ENCODE data around the gene NANS. TPM values are rescaled to one million over a fixed set of nuclear protein-coding genes. Genes with fewer than 3 reads are reported as not detected.
"Not testable (repeated sequence)": the region's sequence is repeated elsewhere in the genome, so short reads cannot be mapped to it uniquely, and the experiment has no call there.

The NANS gene
- total RNA-seq, result 26.3 TPM

GRCh38 chr9:98056269-98057137 lies at the start of gene NANS:
Gene NANS, plus strand, starts transcription at chr9:98056732. Its CDS starts 77 bp downstream, at chr9:98056809.
- ATAC-seq, result peak; percentile 97
- peak; percentile 96 for DNase-seq (ENCODE audit: low spot score)

GRCh38 chr9:98007251-98007928 lies 49.1 kb upstream of the NANS start:
- ATAC-seq, result no peak
- no peak for DNase-seq (ENCODE audit: low spot score)

GRCh38 chr9:98008764-98009163 lies 47.8 kb upstream of the NANS start:
- ATAC-seq, result no peak

DNA sequence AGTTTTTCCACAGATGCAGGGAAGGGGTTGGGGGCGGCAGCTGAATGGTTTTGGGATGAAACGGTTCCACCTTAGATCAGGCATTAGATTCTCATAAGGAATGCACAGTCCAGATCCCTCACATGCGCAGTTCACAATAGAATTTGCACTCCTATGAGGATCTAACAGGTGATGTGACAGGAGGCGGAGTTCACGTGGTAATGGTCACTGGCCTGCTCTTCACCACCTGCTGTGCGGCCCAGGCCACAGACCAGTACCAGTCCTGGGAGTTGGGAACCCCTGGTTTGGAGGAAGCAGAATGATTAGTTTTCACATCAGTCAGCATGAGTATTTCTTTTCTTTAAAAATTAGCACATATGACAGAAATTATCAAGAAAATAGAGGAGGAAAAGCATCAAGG lies 47.1 kb upstream of the NANS start:
- no peak for DNase-seq (ENCODE audit: low spot score)
- no peak for ATAC-seq

More at GRCh38 chr9:98008764-98009163, 47.8 kb upstream of the NANS start:
- DNase-seq (ENCODE audit: low spot score), result no peak

DNA sequence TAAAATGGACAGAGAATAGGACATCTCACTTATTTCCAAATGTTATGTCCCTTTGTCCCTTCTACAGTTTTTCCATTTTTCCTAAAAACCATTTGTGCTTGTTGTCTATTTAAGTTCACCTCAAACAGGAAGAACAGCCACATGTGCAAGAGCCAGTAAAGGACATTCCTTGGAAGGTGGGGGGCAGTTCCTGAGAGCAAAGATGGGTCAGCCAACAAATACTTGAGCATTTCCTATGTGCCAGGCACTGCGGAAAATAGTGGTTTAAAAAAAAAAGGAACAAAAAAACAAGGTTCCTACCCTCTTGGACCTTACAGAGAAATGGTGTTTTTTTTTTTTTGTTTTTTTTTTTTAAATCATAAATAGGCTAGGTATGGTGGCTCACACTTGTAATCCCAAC lies 46.6 kb upstream of the NANS start:
- ATAC-seq, result peak; percentile 44
- DNase-seq (ENCODE audit: low spot score), result no peak

DNA sequence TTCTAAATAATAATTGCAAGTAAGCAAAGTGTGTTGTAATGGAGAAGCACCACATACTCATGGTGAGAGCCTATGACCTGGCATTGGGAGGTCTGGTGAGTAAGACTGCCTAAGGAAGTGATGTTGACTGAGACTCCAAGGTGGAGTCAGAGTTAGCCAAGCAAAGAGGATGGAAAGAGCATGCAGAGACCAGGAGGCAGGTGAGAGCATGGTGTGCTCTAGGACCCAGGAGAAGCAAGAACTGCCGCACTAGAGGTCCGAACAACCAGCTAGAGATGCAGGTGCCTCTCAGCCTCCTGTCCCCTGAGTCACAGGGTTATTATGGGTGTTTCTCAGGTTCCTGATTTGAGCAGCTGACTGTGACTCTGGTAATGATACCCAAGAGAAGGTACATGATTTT lies 46.1 kb upstream of the NANS start:
- ATAC-seq (peak; percentile 34), DNase-seq (ENCODE audit: low spot score) (no peak)

- DNase-seq (ENCODE audit: low spot score) (no peak), ATAC-seq (no peak)
Measured at GRCh38 chr9:98011122-98011521, 45.4 kb upstream of the NANS start.

GRCh38 chr9:98016137-98016680 lies 40.3 kb upstream of the NANS start:
- no peak for ATAC-seq
- DNase-seq (ENCODE audit: low spot score), result no peak

DNA sequence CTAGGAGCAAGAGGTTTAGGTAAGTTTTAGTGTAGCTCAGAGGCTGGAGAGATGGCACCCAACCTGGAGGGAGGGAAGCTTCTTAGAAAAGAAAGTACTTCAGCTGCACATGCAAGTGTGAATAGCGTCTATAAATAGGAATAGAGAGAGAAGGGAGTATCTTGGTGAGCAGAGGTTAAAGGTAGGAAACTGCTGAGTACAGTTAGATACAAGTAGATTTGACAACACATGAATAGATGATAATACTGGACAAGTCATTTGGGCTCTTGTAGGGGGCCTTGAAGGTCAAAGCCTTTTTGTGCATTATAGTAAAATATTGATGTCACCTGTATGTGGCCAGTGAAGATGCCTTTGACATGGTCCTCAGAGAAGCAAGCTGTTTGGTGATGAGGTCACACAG lies 39.2 kb upstream of the NANS start:
- ATAC-seq, result no peak
- no peak for DNase-seq (ENCODE audit: low spot score)

DNA sequence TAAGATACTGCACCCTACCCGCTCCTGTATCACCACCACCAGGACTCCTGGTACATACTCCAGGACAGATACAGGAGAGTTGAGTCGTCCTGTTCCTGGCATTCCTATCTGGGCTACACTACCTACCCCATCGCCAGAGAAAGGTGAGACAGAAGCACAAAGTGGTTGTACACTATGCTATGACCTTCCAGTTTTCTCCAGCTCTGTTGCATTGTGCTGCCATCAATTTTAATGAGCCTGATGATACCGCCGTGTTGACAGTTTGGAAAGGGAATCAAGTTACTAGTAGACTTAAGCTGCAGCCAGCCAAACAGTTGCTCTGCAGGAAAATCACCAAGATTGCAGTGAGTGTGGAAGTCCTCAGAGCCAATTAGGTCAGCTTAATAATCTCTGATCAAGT lies 38.2 kb upstream of the NANS start:
- no peak for ATAC-seq
- no peak for DNase-seq (ENCODE audit: low spot score)

DNA sequence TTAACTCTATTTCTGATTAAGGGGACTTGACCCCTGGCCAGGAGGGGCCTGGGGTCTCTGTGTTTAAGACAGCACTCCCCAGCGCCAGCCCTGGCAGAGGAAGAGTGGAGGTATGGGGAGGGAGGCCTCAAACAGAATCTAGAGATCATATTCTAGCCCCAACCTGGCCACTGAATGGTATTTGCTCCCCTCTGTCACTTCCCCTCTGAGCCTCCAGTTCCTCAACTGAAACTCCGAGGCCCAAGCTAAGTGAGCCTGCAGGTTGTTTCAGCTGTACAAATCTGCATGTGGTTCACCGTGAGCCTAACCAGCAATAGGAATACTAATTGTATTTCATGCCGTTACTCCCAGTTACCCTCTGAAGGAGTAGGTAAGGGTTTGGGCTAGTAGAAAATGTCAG lies 37.4 kb upstream of the NANS start:
- no peak for ATAC-seq

GRCh38 chr9:98019869-98020268 lies 36.7 kb upstream of the NANS start:
- DNase-seq (ENCODE audit: low spot score); ATAC-seq: not testable (repeated sequence)

More for the DNA sequence above, 37.4 kb upstream of the NANS start:
- DNase-seq (ENCODE audit: low spot score), result no peak

- ATAC-seq (no peak), DNase-seq (ENCODE audit: low spot score) (no peak)
Measured at GRCh38 chr9:98020476-98021145, 35.9 kb upstream of the NANS start.

GRCh38 chr9:98021306-98022040 lies 35.1 kb upstream of the NANS start:
- ATAC-seq, result peak; percentile 94
- peak; percentile 64 for DNase-seq (ENCODE audit: low spot score)

DNA sequence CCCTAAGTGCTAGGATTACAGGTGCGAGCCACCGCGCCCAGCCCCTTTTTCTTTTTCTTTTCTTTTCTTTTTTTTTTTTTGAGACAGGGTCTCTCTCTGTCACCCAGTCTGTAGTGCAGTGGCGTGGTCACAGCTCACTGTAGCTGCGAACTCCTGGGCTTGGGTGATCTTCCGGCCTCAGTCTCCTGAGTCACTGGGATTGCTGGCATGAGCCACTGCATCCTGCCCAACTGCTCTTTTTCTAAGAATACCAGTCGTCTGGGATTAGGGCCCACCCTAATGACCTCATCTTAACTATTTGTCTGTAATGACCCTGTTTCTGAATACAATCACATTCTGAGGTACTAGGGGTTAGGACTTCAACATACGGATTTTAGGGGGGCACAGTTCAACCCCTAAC lies 34.1 kb upstream of the NANS start:
- ATAC-seq (no peak), DNase-seq (ENCODE audit: low spot score) (no peak)

DNA sequence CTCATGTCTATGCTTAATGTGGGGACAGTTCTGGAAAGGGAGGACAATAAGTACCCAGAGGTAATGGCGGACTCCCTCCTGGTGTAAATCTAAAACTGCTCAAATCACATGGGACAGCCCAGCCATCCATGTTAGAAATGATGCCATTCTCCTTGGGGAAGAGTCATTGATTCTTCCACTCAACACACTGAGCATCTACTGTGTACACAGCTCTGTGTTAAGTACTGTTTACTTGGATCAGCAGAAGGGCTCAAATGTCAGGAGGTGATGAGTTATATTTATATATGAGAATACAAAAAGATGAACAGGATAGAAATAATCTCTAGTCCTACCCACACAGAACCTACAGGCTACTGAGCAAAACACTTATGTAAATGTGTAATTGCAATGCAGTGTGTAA lies 31.8 kb upstream of the NANS start:
- DNase-seq (ENCODE audit: low spot score) (no peak), ATAC-seq (no peak)

- DNase-seq (ENCODE audit: low spot score), result no peak
Measured at GRCh38 chr9:98031169-98031568, 25.4 kb upstream of the NANS start.

GRCh38 chr9:98031935-98032334 lies 24.6 kb upstream of the NANS start:
- no peak for ATAC-seq
- no peak for DNase-seq (ENCODE audit: low spot score)

More at GRCh38 chr9:98031169-98031568, 25.4 kb upstream of the NANS start:
- ATAC-seq, result no peak

DNA sequence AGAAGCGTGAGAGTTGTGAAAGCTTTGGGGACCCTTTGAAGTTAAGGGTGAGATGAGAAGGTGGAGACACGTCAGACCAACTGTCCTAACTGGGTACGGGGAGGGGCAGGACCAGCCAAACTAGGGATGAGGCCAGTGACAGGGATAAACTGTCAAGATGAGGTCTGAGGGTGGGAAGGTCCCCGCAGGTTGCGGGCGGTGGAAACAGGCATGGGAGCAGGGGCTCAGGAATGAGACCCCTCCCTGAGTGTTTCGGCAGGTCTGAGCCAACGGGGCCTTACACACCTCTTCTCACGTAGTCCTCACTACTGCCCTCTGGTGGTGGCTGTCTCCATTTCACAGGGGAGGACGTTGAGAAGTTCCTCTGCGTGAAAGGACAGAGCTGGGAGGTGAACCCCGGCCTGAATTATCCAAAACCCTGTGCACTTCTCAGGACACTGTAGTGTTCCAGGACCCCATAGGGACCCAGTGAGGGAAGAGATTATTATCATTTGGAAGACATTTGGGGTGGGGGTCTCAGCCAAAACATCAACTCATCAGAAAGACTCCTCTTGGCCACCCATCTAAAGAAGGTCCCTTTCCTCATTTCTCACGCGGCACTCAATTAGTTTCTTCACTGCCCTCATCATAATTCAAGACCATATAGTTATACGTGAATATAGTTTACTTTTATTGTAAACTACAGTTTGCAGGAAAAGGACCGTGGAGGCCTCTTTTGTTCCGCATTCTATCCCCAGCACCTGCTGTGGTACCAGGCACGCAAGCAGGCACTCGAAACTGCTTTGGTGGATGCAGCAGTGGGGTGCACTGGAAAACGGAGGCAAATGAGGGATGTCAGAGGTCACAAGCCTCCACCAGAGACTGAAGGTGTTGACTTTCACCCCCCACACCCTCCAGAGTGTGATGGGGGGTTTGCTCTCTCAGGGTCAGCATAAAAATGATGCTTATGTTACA lies 21.7 kb upstream of the NANS start:
- peak; percentile 82 for DNase-seq (ENCODE audit: low spot score)

More for the DNA sequence above, 21.7 kb upstream of the NANS start:
- ATAC-seq, result peak; percentile 97

Data from left lobe of liver (tissue), 2 donors.